ENCODE measurements around the gene TPM4.
"Not testable (repeated sequence)": the region's sequence is repeated elsewhere in the genome, so short reads cannot be mapped to it uniquely, and the experiment has no call there.

Gene TPM4

DNA sequence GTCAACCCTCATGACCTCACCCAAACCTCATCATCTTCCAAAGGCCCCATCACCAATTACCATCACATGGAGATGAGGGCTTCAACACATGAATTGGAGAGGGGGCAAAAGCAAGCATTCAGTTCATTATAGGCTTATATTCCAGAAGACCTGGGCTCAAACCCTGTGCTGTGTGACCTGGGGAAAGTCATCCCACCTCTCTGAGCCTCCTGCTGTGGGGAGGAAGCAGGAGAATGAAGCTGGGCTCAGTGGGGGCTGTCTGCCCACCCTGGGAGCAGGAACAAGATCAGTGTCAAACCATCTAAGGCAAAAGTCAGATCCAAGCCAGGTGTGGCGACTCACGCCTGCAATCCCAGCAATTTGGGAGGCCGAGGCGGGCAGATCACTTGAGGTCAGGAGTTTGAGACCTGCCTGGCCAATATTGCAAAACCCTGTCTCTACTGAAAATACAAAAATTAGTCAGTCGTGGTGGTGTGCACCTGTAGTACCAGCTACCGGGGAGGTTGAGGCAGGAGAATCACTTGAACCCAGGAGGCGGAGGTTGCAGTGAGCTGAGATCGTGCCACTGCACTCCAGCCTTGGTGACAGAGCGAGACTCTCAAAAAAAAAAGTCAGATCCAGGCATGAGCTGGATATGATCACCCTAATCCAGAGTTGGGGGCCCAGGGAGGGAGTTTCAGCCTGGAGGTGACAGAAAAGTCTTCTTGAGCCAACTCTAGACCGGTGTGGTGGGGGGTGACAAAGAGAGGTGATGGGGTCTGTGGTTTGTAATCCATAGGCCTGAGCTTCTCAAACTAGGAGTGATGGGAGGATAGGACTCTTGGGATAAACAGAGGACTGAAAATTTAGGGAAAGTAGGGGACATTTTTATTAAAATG lies 1.6 kb upstream of the TPM4 start:
- DNase-seq, result no peak

DNA sequence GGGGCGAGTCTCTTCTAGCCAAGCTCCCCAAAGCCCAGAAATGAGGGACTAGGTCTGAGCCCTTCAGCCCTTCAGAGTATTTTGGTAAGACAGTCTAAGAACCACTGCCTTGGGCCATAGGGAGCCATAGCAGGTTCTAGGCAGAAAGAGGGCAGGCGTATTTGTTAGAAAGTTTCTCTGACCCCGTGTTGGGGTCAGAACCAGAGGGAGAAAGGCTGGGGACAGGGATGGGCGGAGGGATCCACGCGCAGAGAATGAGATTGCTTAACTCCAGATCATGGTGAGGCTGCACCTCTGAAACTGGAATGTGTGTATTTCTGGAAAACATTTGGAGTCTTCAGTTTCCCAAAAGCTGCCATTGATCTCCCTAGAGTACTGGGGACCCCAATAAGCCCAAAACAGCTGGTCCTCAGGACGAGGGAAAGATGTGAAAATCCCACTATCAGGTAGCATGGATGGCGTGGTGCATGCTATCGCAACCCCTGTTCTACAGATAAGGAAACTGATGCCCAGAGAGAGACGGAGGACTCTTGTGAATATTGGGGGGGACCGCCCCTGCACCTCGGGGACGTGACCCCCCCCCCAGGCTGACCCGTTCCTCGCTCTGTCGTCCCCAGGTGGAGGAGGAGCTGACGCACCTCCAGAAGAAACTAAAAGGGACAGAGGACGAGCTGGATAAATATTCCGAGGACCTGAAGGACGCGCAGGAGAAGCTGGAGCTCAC lies 703 bp upstream of the TPM4 start:
- no peak for DNase-seq

- DNase-seq, result peak in 2 of 3 donors; percentile 49 to 77
These were observed 790 bp downstream of the TPM4 start for GRCh38 chr19:16076958-16077611.

GRCh38 chr19:16077984-16078758 lies 1.9 kb downstream of the TPM4 start:
- DNase-seq, result peak; percentile 47 to 50 (median 48)

GRCh38 chr19:16078759-16079707 lies 2.7 kb downstream of the TPM4 start:
- DNase-seq, result peak; percentile 87 to 95 (median 93)

DNA sequence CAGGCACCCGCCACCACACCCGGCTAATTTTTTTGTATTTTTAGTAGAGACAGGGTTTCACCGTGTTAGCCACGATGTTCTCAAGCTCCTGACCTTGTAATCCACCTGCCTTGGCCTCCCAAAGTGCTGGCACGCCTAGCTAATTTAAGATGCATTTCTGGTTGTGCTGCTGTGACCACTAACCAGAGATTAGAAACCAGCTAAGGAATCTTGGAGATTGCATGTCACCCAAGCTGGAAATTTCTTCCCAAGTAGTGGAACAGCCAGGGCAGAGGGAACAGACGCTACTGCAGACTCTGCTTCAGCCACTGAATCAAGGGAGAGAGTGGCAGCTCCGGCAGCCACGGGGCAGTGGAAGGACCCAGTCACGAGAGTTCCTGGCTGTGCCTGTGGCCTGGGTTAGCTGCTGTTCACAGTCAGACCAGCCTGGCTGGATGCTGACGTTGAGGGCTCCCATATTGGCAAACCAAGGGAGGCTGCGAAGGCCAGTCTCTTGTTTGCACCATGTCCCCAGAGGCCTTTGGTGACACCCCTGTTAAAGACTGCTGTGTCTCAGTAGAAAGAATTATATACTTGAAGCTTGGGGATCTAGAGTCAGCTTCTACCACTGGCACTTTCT lies 7.9 kb downstream of the TPM4 start:
- DNase-seq, result no peak

DNA sequence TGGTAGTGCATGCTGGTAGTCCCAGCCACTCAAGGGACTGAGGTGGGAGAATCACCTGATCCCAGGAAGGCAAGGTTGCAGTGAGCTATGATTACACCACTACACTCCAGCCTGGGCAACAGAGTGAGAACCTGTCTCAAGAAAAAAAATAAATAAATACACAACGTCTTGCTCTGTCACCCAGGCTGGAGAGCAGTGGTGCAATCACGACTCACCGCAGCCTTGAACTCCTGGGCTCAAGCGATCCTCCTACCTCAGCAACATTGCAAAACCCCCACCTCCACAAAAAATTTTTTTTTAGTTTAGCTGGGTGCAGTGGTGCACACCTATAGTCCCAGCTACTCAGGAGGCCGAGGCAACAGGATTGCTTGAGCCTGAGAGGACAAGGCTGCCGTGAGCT lies 8.8 kb downstream of the TPM4 start:
- DNase-seq, result no peak

GRCh38 chr19:16087404-16087803 lies 11.1 kb downstream of the TPM4 start:
- not testable (repeated sequence) for DNase-seq

- no peak for DNase-seq
These were observed 11.6 kb downstream of the TPM4 start for GRCh38 chr19:16087940-16088339.

DNA sequence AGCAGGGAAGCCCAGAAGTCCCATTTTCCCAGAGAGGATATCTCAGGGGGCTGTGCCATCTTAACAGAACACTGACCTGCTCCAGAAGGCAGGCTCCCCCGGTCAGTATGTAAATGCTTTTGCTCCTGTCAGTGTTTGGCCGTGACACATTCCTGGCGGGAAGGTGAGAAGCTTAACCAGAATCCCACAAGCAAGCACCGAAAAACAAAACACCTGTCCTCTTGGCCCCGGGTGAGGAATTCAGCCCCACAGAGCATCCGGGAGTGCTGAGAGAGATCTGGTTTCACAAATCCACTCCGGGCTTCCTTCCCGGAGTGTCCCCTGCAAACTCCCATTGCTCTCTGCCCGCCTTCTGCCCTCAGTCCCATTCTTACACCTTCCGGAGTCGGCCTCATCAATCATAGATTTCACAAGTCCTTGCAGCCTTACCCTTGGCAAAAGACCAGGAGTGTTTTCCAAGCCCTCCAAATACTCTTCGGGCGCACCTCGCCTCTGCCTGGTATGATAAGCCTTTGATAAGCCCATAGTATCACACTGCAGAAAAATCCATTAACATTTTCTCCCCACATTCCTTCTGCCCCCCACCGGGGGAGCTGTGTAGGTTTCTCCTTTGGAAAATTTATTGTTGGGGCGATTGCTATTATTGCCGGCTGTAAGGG lies 12.2 kb downstream of the TPM4 start:
- DNase-seq, result no peak

- no peak for DNase-seq
These were observed 12.9 kb downstream of the TPM4 start for GRCh38 chr19:16089010-16089846.

- DNase-seq, result no peak
These were observed 15.5 kb downstream of the TPM4 start for GRCh38 chr19:16091546-16092475.

DNA sequence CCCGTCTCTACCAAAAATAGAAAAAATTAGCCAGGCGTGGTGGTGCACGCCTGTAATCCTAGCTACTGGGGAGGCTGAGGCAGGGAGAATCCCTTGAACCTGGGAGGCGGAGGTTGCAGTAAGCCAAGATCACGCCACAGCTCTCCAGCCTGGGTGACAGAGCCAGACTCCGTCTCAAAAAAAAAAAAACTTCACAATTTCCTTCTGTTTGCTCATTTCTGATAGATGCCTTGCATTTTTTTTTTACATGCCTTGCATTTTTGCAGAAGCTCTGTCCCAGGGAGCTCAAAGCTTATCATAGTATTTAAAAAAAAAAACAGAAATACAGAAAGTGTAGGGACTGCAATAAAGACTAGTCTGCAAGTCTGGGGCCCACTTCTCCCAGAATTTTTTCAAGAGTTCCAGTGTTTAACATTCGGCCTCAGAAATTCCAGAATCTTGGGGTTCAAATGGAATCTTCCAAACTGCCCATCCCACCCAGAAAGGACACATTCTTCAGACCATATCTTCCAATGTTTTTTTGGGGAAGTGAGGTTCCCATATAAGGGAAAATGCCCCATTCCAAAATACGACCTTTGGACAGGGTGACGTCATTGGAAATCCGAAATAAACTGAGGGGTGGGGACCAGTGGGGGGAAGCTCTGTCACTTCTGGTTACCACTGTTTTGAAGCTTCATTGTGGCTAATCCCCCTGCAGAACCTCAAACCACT lies 18.2 kb downstream of the TPM4 start:
- no peak for DNase-seq

- no peak for DNase-seq
These were observed 18.8 kb downstream of the TPM4 start for GRCh38 chr19:16095071-16095571.

- DNase-seq, result no peak
These were observed 20.1 kb downstream of the TPM4 start for GRCh38 chr19:16096280-16096855.

DNA sequence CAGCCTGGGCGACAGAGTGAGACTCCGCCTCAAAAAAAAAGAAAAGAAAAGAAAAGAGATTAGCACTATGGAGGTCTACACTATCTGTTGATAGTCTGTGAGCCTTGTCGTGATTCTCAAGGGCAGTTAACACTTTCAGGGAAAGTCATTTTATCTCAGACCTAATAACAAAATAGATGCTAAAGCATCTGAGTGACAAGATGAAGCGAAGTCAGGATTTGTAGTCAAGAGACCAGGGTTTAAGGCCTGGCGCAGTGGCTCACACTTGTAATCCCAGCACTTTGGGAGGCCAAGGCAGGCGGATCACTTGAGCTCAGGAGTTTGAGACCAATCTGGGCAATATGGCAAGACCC lies 22.1 kb downstream of the TPM4 start:
- no peak for DNase-seq

DNA sequence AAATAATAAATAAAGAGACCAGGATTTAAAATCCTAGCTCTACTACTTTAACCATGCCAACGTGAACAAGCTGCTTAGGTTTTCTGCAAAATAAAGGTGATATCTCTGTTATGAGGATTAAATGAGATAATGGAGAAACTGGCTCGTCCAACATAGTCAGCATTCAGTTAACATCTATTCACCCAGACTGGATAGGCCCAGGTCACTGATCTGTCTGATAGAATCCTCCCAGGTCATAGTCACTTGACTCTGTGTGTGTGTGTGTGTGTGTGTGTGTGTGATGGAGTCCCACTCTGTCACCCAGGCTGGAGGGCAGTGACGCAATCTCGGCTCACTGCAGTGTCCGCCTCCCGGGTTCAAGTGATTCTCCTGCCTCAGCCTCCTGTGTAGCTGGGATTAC lies 22.5 kb downstream of the TPM4 start:
- no peak for DNase-seq

Data from suppressor macrophage treated with lipopolysaccharide for 1 hour (primary cell).